GM18508 (cell line): ENCODE measurements around the gene FRS2.

ENCODE experiments used
- ATAC-seq: cut with Tn5 transposase; IDR thresholded peaks from one replicate; pipeline ENCODE4 v1.9.1; 2021; ENCODE audit warnings: moderate number of reproducible peaks; ENCODE audit not compliant: insufficient read depth, unreplicated experiment

The FRS2 gene

DNA sequence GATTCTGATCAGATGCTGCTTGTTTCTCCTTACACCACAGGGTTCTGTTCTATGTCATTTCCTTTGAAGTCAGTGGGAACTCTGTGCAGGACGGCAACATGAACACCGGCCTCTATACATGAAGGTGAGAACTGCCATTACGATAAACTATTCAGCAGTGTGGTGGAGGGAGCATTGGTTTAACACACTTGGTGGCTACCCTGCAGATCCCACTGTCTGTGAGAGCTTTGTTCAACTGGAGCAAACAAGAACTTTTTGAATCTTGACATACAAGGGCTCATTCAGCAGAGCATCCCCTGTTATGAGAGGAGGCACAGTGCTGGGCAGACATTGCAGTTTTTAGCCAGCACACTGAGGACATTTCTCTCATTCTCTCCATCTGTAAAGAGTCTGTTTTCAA is 10.7 kb upstream of the FRS2 start:
- ATAC-seq: no peak

- no peak for ATAC-seq
Measured at GRCh38 chr12:69464428-69464827, 5.8 kb upstream of the FRS2 start.

GRCh38 chr12:69466867-69467266 is 3.3 kb upstream of the FRS2 start:
- ATAC-seq: no peak

- ATAC-seq: no peak
Measured at GRCh38 chr12:69467366-69467765, 2.8 kb upstream of the FRS2 start.

GRCh38 chr12:69468237-69469026 is 1.8 kb upstream of the FRS2 start:
- no peak for ATAC-seq

GRCh38 chr12:69469854-69470188 is 367 bp upstream of the FRS2 start:
- ATAC-seq: no peak

DNA sequence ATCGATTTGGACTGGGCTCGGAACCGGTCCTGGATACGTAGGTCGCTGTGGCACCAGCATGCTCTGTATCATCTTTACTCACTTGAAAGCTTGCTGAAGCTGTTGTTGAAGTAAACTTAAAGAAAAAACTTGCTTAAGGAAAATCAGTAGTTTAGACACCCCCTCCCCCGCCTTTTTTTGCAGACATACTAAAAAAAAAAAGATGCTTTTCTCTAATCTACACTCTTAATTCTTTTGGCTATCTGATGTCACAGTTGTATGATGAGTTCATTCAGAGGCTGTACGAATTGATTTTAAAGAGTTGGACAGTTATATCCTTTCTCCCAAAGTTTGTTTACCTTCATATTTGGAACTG is 865 bp downstream of the FRS2 start:
- no peak for ATAC-seq

GRCh38 chr12:69471667-69472385 is 1.6 kb downstream of the FRS2 start:
- ATAC-seq: no peak

DNA sequence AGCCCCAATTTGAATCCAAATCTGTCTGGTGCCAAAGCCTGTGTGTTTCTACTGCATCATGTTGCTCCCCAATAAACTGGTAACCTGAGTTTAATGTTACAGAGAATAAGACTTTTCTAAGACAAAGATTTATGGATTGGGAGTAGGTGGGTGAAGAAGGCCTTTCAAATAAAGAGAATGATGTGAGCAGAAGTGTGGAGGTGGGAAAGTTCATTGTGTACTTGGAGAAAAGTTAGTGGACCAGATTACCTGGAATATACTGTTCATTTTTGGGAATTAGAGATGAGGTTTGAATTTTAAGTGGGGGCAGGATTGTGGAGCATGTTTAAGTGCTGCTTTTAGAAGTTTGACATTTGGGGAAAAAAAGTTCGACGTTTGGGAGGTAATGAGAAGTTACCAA is 3.1 kb downstream of the FRS2 start:
- ATAC-seq: no peak

DNA sequence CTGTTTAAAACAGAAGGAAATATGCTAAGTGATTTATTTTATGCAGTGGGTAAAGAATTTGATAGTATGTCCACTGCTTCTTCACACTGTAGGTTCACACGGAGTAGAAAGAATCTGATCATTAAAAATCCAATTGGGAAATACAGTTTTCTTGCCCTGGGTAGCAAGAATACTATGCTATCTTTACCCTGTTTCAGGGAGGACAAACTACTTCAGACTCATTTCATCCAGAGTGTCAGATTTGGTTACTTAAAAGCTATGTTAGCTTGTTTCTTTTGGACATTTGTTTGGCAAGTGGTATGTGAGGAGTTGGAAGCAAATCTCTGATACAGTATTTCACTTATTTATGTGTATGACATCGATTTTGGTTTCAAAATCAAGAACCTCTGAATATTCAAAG is 4.3 kb downstream of the FRS2 start:
- no peak for ATAC-seq

DNA sequence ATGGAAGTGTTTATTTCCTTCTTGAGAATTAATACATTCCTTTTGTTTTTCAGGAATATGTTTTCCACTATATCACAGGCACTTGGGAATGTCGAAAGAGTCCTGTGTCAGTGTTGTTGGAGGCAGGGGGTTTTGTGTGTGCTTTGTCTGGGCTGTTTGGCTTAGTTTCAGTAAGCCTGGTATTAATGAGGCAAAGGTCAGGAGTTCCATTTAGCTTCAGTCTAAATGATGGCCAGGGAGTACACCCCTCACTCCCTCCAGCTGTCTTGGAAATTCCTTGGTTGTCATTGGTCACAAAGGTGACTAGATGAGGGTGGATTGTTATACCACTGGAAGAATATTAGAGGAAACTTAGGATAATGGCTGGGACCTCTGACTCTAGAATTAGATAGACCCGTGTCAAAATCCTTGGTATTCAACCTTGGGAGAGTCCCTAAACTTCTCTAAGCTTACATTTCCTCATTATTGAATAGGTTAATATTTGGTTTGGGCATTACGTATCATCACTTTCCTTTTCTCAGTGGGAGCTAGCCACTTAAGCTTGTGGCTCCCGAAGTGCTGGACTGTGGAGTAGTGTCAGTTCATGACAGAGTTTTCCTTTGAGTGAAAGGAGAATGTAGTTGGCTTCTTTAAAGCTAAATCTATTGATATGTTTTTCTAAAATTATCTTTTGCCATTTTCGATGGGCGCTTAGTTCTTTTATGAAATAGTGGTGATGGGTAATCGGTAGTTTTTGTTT is 5.2 kb downstream of the FRS2 start:
- ATAC-seq: no peak

GRCh38 chr12:69476276-69477017 is 6.3 kb downstream of the FRS2 start:
- ATAC-seq: no peak

- ATAC-seq: no peak
Measured at GRCh38 chr12:69479675-69480074, 9.5 kb downstream of the FRS2 start.

DNA sequence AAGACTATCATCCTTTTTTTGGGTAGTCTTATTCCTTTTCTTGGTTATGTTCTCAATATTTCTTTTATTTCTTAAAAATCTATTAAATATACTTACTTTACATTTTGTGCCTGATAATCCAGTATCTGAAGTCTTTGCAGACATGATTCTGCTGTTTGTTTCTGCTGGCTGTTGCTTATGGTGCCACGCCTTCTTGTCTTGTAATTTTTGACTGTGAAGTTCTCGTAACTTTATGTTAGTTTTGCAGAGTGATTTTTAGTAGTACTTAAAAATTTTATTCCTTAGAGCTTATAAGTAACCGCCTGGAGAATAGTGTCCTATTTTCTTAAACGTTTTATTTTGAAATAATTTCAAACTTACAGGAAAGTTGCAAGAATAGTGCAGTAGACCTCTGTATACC is 10.5 kb downstream of the FRS2 start:
- ATAC-seq: no peak

DNA sequence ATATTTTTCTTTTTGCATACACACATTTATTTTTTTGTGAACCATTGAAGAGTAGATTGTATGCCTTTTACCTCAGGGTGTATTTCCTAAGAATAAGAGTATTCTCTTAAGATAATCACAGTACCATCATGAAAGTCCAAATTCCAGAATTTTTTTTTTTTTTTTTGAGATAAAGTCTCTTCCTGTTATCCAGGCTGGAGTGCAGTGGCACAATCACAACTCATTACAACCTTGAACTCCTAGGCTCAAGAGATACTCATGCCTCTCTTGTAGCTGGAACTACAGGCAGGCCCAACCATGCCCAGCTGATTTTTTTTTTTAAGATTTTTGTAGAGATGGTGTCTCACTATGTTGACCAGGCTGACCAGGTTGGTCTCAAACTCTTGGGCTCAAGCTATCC is 10.9 kb downstream of the FRS2 start:
- no peak for ATAC-seq

DNA sequence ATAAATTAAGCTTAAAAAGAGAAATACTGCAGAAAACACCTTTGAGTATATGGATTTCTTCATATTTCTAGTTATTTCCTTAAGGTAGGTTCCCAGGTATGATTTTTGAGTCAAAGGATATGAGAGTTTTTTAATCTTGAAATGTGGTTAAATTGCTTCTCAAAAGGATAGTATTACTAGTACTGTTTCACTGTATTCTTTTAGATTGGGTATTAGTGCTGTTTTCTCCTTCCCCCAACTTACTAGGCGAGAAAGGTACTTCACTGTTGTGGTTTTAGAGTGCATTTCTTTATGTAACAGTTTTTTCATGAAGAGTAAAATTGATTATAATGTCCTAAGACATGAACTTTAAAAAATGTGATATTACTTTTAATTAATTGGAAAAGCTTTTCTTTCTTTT is 13.5 kb downstream of the FRS2 start:
- no peak for ATAC-seq

DNA sequence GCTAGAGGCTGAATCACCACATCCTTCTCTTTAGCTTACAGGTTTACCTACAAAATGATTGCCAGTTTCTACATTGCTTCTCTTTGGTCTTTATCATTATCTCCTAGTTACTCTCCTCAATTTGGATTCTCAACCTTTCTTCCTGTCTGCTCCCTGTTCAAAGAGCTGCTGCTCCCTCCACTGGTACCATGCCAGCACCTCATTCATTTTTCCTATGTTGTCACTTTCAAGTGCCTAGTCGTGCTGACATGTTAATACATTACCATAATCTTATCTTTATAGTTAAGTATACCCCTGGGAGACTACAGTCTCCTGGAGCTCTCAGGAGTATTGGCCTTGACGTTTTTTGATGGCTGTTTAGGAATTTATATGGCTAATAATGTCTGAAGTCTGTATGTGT is 14.2 kb downstream of the FRS2 start:
- ATAC-seq: no peak

- ATAC-seq: no peak
Measured at GRCh38 chr12:69490920-69491643, 20.9 kb downstream of the FRS2 start.

DNA sequence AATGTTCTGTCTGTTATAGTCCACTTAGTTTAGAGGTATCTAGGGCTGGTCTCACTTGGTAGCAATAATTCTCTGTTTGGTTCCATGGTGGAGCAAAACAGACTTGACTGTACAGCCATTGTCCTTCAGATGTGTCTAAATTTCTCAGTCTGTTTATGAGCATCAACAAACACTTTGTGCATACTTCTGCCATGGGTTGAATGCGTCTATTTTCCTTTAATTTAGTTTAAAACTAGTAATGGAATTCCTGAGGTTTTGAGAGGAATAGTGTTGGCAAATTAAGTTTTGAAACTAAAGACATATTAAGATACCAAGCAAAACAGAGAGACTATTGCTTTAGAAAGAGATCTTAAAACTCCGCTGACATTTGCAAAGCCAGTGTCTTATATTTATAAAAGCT is 22.6 kb downstream of the FRS2 start:
- no peak for ATAC-seq

- ATAC-seq: no peak
Measured at GRCh38 chr12:69495071-69495470, 24.9 kb downstream of the FRS2 start.
